SU-DHL-6 (cell line): ENCODE results near the gene GPR42.
"Not testable (repeated sequence)": the region's sequence is repeated elsewhere in the genome, so short reads cannot be mapped to it uniquely, and the experiment has no call there.

ENCODE experiments used
- H2AFZ ChIP-seq: fragments of 200-600 bp; sonication (generic); 2 replicates; pipeline ENCODE4 v1.6.1; 2014; ENCODE audit warnings: low read depth, mild to moderate bottlenecking, moderate library complexity, mixed read lengths, antibody characterized with exemption, low read length; ENCODE audit not compliant: severe bottlenecking
- H3F3A ChIP-seq: fragments of 200-600 bp; shearing (Covaris generic); 2 replicates; pipeline ENCODE4 v1.6.0; 2016; ENCODE audit warnings: antibody characterized with exemption, mild to moderate bottlenecking; ENCODE audit not compliant: insufficient read depth
- H3K27ac ChIP-seq: fragments of 200-600 bp; sonication (generic); 2 replicates; pipeline ENCODE4 v1.5.1; 2016; ENCODE audit warnings: low read depth, mild to moderate bottlenecking, low read length, moderate library complexity, mixed read lengths
- H3K27me3 ChIP-seq: fragments of 200-600 bp; sonication (generic), shearing (Covaris generic); 2 replicates; pipeline ENCODE4 v1.6.0; 2014; ENCODE audit warnings: mild to moderate bottlenecking, low read length
- H3K36me3 ChIP-seq: fragments of 200-600 bp; sonication (generic); 2 replicates; pipeline ENCODE4 v1.6.1; 2014; ENCODE audit warnings: mild to moderate bottlenecking, low read length, mixed read lengths
- H3K4me2 ChIP-seq: fragments of 300-600, 200-600 bp; shearing (Covaris generic), sonication (generic); 2 replicates; pipeline ENCODE4 v1.6.0; 2014; ENCODE audit warnings: low read length, low read depth, mild to moderate bottlenecking; ENCODE audit not compliant: poor library complexity, severe bottlenecking
- H3K4me3 ChIP-seq: fragments of 200-600 bp; sonication (generic); 2 replicates; pipeline ENCODE4 v1.5.1; 2014; ENCODE audit warnings: antibody characterized with exemption, low read length, mild to moderate bottlenecking, mixed read lengths; ENCODE audit not compliant: insufficient read depth, poor library complexity, severe bottlenecking
- H3K79me2 ChIP-seq: fragments of 200-600 bp; sonication (generic); 2 replicates; pipeline ENCODE4 v1.6.1; 2014; ENCODE audit warnings: mild to moderate bottlenecking, low read length, moderate library complexity; ENCODE audit not compliant: insufficient read depth
- H3K9ac ChIP-seq: fragments of 200-600 bp; sonication (generic); 2 replicates; pipeline ENCODE4 v1.7.0; 2014; ENCODE audit warnings: mild to moderate bottlenecking, low read length
- H3K9me2 ChIP-seq: fragments of 200-600 bp; sonication (generic); replicated peaks from 2 replicates; pipeline ENCODE4 v1.6.1; 2014; ENCODE audit warnings: low read length; ENCODE audit not compliant: insufficient read depth
- H3K9me3 ChIP-seq: fragments of 200-600 bp; sonication (generic); 2 replicates; pipeline ENCODE4 v1.6.1; 2014; ENCODE audit warnings: low read length, mixed read lengths; ENCODE audit not compliant: insufficient read depth
- H4K20me1 ChIP-seq: fragments of 200-600 bp; sonication (generic); 2 replicates; pipeline ENCODE4 v1.6.1; 2014; ENCODE audit warnings: low read depth, mild to moderate bottlenecking, antibody characterized with exemption, low read length, moderate library complexity, mixed read lengths
- EZH2phosphoT487 ChIP-seq: fragments of 200-600 bp; sonication (generic), shearing (Covaris generic); conservative IDR thresholded peaks from 2 replicates; pipeline ENCODE4 v1.6.1; 2018; ENCODE audit warnings: mild to moderate bottlenecking, antibody characterized with exemption, low read length, moderate library complexity, mixed read lengths
- TF ChIP-seq, protein P1 (sequence below): fragments of 200-600 bp; sonication (generic); IDR thresholded peaks from one replicate; pipeline ENCODE4 v1.5.1; 2017; ENCODE audit warnings: antibody characterized with exemption, mild to moderate bottlenecking, low read length, moderate library complexity; ENCODE audit not compliant: insufficient read depth, poor library complexity, severe bottlenecking

The GPR42 gene

DNA sequence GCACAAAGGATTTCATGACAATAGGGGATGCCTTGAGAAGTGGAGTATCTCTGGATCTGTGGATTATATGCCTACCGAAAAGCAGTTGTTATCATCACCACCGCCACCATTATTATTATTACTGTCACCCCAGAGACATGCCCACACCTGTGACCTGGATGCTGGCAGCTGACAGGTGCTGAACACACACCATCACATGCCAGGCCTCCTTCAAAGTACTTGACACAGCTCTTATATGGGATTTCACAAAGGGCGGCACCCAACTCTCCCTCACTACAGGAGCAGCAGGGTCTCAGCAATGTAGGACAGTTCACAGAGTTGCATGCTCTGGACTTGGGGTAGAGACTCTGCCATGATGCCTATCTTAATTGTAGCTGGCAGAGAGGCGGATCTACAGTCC, 5.6 kb upstream of the GPR42 start:
- Histone ChIP-seq H3K9me2 (no peaks in the 10 kb centered on the region), H3F3A (no peaks in the 10 kb centered on the region), H3K79me2 (no peaks in the 10 kb centered on the region), H3K36me3 (no peaks in the 10 kb centered on the region), H3K9me3 (no peaks in the 10 kb centered on the region), H3K27ac (no peak overlapping the region), H3K9ac (no peak overlapping the region), H3K4me2 (no peak overlapping the region), H3K27me3 (no peaks in the 10 kb centered on the region), H4K20me1 (no peaks in the 10 kb centered on the region), H2AFZ (no peak overlapping the region), H3K4me3 (no peak overlapping the region)
- no peak for TF ChIP-seq EZH2phosphoT487

DNA sequence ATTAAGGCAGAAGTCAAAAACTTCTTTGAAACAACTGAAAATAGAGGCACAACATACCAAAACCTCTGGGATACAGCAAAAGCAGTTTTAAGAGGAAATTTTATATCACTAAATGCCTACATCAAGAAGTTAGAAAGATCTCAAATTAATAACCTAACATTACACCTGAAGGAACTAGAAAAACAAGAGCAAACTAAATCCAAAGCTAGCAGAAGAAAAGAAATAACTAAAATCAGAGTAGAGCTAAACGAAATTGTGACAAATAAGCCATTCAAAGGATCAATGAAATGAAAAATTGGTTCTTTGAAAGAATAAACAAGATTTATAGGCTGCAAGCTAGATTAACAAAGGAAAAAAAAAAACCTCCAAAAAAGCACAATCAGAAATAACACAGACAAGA, 2.5 kb upstream of the GPR42 start:
- no peak for TF ChIP-seq EZH2phosphoT487

DNA sequence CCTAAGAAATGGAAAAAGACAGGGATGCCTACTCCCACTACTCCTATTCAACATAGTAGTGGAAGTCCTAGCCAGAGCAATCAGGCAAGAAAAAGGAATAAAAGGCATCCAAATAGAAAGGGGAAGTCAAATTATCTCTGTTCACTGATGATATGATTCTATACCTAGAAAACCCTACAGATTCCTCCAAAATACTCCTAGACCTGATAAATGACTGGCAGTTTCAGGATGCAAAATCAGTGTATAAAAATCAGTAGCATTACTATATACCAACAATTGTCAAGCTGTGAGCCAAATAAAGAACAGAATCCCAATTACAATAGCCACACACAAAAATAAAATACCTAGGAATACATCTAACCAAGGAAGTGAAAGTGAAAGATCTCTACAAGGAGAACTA, 1.3 kb upstream of the GPR42 start:
- no peaks in the 10 kb centered on the region for H3K79me2 ChIP-seq
- H3F3A ChIP-seq, result no peaks in the 10 kb centered on the region
- no peaks in the 10 kb centered on the region for H3K27me3 ChIP-seq
- H3K9me3 ChIP-seq, result no peaks in the 10 kb centered on the region
- no peak overlapping the region for H2AFZ ChIP-seq
- no peaks in the 10 kb centered on the region for H4K20me1 ChIP-seq
- no peak overlapping the region for H3K27ac ChIP-seq
- TF ChIP-seq, protein P1, sequence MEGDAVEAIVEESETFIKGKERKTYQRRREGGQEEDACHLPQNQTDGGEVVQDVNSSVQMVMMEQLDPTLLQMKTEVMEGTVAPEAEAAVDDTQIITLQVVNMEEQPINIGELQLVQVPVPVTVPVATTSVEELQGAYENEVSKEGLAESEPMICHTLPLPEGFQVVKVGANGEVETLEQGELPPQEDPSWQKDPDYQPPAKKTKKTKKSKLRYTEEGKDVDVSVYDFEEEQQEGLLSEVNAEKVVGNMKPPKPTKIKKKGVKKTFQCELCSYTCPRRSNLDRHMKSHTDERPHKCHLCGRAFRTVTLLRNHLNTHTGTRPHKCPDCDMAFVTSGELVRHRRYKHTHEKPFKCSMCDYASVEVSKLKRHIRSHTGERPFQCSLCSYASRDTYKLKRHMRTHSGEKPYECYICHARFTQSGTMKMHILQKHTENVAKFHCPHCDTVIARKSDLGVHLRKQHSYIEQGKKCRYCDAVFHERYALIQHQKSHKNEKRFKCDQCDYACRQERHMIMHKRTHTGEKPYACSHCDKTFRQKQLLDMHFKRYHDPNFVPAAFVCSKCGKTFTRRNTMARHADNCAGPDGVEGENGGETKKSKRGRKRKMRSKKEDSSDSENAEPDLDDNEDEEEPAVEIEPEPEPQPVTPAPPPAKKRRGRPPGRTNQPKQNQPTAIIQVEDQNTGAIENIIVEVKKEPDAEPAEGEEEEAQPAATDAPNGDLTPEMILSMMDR, result no peak
- TF ChIP-seq EZH2phosphoT487, result no peak
- no peak overlapping the region for H3K4me3 ChIP-seq
- H3K9me2 ChIP-seq, result no peaks in the 10 kb centered on the region
- H3K36me3 ChIP-seq, result no peaks in the 10 kb centered on the region
- H3K4me2 ChIP-seq, result no peak overlapping the region
- no peak overlapping the region for H3K9ac ChIP-seq

More for the DNA sequence above, 2.5 kb upstream of the GPR42 start:
- Histone ChIP-seq H3K9me2 (no peaks in the 10 kb centered on the region), H2AFZ (no peak overlapping the region), H3K79me2 (no peaks in the 10 kb centered on the region), H3K27ac (no peak overlapping the region), H3K9me3 (no peaks in the 10 kb centered on the region), H3F3A (no peaks in the 10 kb centered on the region), H3K4me2 (no peak overlapping the region), H4K20me1 (no peaks in the 10 kb centered on the region), H3K36me3 (no peaks in the 10 kb centered on the region), H3K9ac (no peak overlapping the region), H3K4me3 (no peak overlapping the region), H3K27me3 (no peaks in the 10 kb centered on the region)

DNA sequence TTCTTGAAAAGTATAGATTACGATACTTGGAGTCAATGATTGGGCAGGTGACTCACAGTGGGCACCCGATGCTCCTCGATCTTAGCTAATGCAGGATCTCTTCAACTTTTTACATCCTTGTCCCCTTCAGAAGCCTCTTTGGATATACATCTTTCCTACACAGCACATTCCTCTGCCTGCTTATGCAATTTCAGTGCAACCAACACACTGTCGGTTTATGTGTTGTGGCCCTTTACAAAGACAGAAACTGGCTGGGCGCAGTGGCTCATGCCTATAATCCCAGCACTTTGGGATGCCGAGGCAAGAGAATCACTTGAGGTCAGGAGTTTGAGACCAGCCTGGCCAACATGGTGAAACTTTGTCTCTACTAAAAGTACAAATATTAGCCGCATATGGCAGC, 2.6 kb downstream of the GPR42 start:
- no peak overlapping the region for H3K4me2 ChIP-seq
- no peak overlapping the region for H2AFZ ChIP-seq
- no peaks in the 10 kb centered on the region for H3K9me3 ChIP-seq
- H3K9ac ChIP-seq, result no peak overlapping the region
- H3K4me3 ChIP-seq, result no peak overlapping the region
- no peak for TF ChIP-seq EZH2phosphoT487
- TF ChIP-seq, protein P1, result no peak
- no peaks in the 10 kb centered on the region for H3K27me3 ChIP-seq
- no peaks in the 10 kb centered on the region for H3K79me2 ChIP-seq
- no peak overlapping the region for H3K27ac ChIP-seq
- H3K9me2 ChIP-seq, result no peaks in the 10 kb centered on the region
- H3K36me3 ChIP-seq, result no peaks in the 10 kb centered on the region
- H3F3A ChIP-seq, result no peaks in the 10 kb centered on the region
- H4K20me1 ChIP-seq, result no peaks in the 10 kb centered on the region

DNA sequence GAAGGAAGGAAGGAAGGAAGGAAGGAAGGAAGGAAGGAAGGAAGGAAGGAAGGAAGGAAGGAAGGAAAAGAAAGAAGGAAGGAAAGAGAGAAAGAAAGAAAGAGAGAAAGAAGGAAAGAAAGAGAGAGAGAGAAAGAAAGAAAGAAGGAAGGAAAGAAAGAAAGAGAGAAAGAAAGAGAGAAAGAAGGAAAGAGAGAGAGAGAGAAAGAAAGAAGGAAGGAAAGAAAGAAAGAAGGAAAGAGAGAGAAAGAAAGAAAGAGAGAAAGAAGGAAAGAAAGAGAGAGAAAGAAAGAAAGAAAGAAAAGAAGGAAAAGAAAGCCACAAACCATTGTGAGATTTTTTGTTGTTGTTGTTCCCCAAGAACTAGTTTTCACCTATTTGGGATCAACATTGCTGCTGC, 3.2 kb downstream of the GPR42 start:
- not testable (repeated sequence) for H3K9me2 ChIP-seq, H3F3A ChIP-seq, H4K20me1 ChIP-seq, H3K4me3 ChIP-seq, H3K36me3 ChIP-seq, H3K9ac ChIP-seq, H3K27ac ChIP-seq, H3K4me2 ChIP-seq, H3K79me2 ChIP-seq, H3K9me3 ChIP-seq, H2AFZ ChIP-seq, H3K27me3 ChIP-seq
